ENCODE results near the gene B4GALT3.
A peak's percentile ranks its signal among the peaks of the same experiment; 100 is the strongest.

Gene B4GALT3

GRCh38 chr1:161165742-161166668 lies 11.3 kb downstream of the B4GALT3 start, which contains the start of gene PPOX:
Gene PPOX, plus strand, starts transcription at chr1:161166426. Its CDS starts 422 bp downstream, at chr1:161166848.
- TF ChIP-seq CTCF (IDR thresholded peaks at IDR 0.05; ENCODE audit: low read depth, low read length) = peak; percentile 61
- H3K4me3 ChIP-seq (ENCODE audit: low read depth, low read length) = peak within 1 kb of the TSS; percentile 69

- TF ChIP-seq CTCF (IDR thresholded peaks at IDR 0.05; ENCODE audit: low read depth, low read length) = no peak
- H3K4me3 ChIP-seq (ENCODE audit: low read depth, low read length) = peak overlapping the region; percentile 69
These were observed 12.3 kb downstream of the B4GALT3 start for GRCh38 chr1:161164901-161165610.

- H3K4me3 ChIP-seq (ENCODE audit: low read depth, low read length) = no peak overlapping the region
- TF ChIP-seq CTCF (IDR thresholded peaks at IDR 0.05; ENCODE audit: low read depth, low read length) = no peak
These were observed 13.5 kb downstream of the B4GALT3 start for GRCh38 chr1:161163793-161164192.

GRCh38 chr1:161162806-161163205 lies 14.5 kb downstream of the B4GALT3 start:
- H3K4me3 ChIP-seq (ENCODE audit: low read depth, low read length) = no peak overlapping the region
- TF ChIP-seq CTCF (IDR thresholded peaks at IDR 0.05; ENCODE audit: low read depth, low read length) = no peak

GRCh38 chr1:161162052-161162451 lies 15.3 kb downstream of the B4GALT3 start:
- TF ChIP-seq CTCF (IDR thresholded peaks at IDR 0.05; ENCODE audit: low read depth, low read length) = no peak
- no peak overlapping the region for H3K4me3 ChIP-seq (ENCODE audit: low read depth, low read length)

- TF ChIP-seq CTCF (IDR thresholded peaks at IDR 0.05; ENCODE audit: low read depth, low read length) = no peak
- no peak overlapping the region for H3K4me3 ChIP-seq (ENCODE audit: low read depth, low read length)
These were observed 15.7 kb downstream of the B4GALT3 start for GRCh38 chr1:161161652-161162051.

All from WI38 (cell line).